Muscle layer of duodenum (tissue), 2 donors: ENCODE measurements around the gene MSRB1.
"Not testable (repeated sequence)": the region's sequence is repeated elsewhere in the genome, so short reads cannot be mapped to it uniquely, and the experiment has no call there.

Experiments
- H3K27ac ChIP-seq: one replicate; pipeline ENCODE4 v1.7.0; 2013; ENCODE audit warnings: mild to moderate bottlenecking, low read length
- H3K27me3 ChIP-seq: one replicate; pipeline ENCODE4 v1.7.0; 2013; ENCODE audit warnings: low read depth, mild to moderate bottlenecking, control low read depth, low read length
- H3K36me3 ChIP-seq, 2 donors: one replicate each; pipeline ENCODE4 v1.7.0; 2013; ENCODE audit warnings: low read length in 2 of 2, control low read depth in 1 of 2, mild to moderate bottlenecking in 1 of 2; ENCODE audit not compliant: insufficient read depth in 2 of 2, control insufficient read depth in 1 of 2
- H3K4me1 ChIP-seq, 2 donors: one replicate each; pipeline ENCODE4 v1.7.0; 2013; ENCODE audit warnings: low read length in 2 of 2, mild to moderate bottlenecking in 2 of 2, control low read depth in 1 of 2, moderate library complexity in 1 of 2; ENCODE audit not compliant: insufficient read depth in 2 of 2, control insufficient read depth in 1 of 2
- H3K4me3 ChIP-seq, 2 donors: one replicate each; pipeline ENCODE4 v1.7.0; 2013; ENCODE audit warnings: low read length in 2 of 2, low read depth in 1 of 2, mild to moderate bottlenecking in 1 of 2
- H3K9me3 ChIP-seq, 2 donors: one replicate each; pipeline ENCODE4 v1.7.0; 2013; ENCODE audit warnings: low read length in 2 of 2, control low read depth in 1 of 2, mild to moderate bottlenecking in 1 of 2; ENCODE audit not compliant: control insufficient read depth in 1 of 2
- donor health status: healthy.

The MSRB1 gene

GRCh38 chr16:1958143-1958491, 15.1 kb upstream of the MSRB1 start:
- peaks cover 3 to 19% of the 10 kb centered on the region in 2 donors for H3K36me3 ChIP-seq
- H3K27ac ChIP-seq, H3K9me3 ChIP-seq, H3K27me3 ChIP-seq, H3K4me3 ChIP-seq: not testable (repeated sequence)
- peaks cover 5 to 21% of the 10 kb centered on the region in 2 donors for H3K4me1 ChIP-seq

GRCh38 chr16:1957434-1958142, 14.6 kb upstream of the MSRB1 start:
- not testable (repeated sequence) for H3K27me3 ChIP-seq, H3K4me3 ChIP-seq, H3K27ac ChIP-seq, H3K9me3 ChIP-seq
- Histone ChIP-seq H3K36me3 (peaks cover 0 to 14% of the 10 kb centered on the region in 2 donors), H3K4me1 (peaks cover 5 to 18% of the 10 kb centered on the region in 2 donors)

GRCh38 chr16:1953734-1954133, 10.7 kb upstream of the MSRB1 start:
- Histone ChIP-seq H3K4me3 (no peak overlapping the region), H3K4me1 (peaks cover 0 to 1% of the 10 kb centered on the region in 2 donors)

GRCh38 chr16:1950559-1950958, 7.6 kb upstream of the MSRB1 start:
- Histone ChIP-seq H3K27me3 (no peaks in the 10 kb centered on the region), H3K4me3 (no peak overlapping the region), H3K36me3 (no peaks in the 10 kb centered on the region), H3K4me1 (no peaks in the 10 kb centered on the region), H3K9me3 (no peaks in the 10 kb centered on the region), H3K27ac (no peak overlapping the region)

More at GRCh38 chr16:1953734-1954133, 10.7 kb upstream of the MSRB1 start:
- Histone ChIP-seq H3K9me3 (no peaks in the 10 kb centered on the region), H3K27me3 (no peaks in the 10 kb centered on the region), H3K36me3 (no peaks in the 10 kb centered on the region), H3K27ac (no peak overlapping the region)

GRCh38 chr16:1950047-1950446, 7.0 kb upstream of the MSRB1 start:
- Histone ChIP-seq H3K4me3 (no peak overlapping the region), H3K27me3 (no peaks in the 10 kb centered on the region), H3K27ac (no peak overlapping the region), H3K4me1 (no peaks in the 10 kb centered on the region), H3K36me3 (no peaks in the 10 kb centered on the region), H3K9me3 (no peaks in the 10 kb centered on the region)

GRCh38 chr16:1949507-1949906, 6.5 kb upstream of the MSRB1 start:
- Histone ChIP-seq H3K27me3 (no peaks in the 10 kb centered on the region), H3K9me3 (no peaks in the 10 kb centered on the region), H3K36me3 (no peaks in the 10 kb centered on the region), H3K4me3 (no peak overlapping the region), H3K27ac (no peak overlapping the region), H3K4me1 (no peaks in the 10 kb centered on the region)

- Histone ChIP-seq H3K4me3 (no peak overlapping the region), H3K4me1 (peaks cover under 1 to 5% of the 10 kb centered on the region in 2 donors), H3K9me3 (no peaks in the 10 kb centered on the region), H3K27me3 (no peaks in the 10 kb centered on the region), H3K36me3 (no peaks in the 10 kb centered on the region), H3K27ac (no peak overlapping the region)
Measured at GRCh38 chr16:1947369-1947670, 4.3 kb upstream of the MSRB1 start.

- H3K9me3 ChIP-seq: no peaks in the 10 kb centered on the region
- H3K36me3 ChIP-seq: no peaks in the 10 kb centered on the region
- no peak overlapping the region for H3K4me3 ChIP-seq
- peaks cover 6 to 11% of the 10 kb centered on the region in 2 donors for H3K4me1 ChIP-seq
- no peak overlapping the region for H3K27ac ChIP-seq
- H3K27me3 ChIP-seq: no peaks in the 10 kb centered on the region
Measured at GRCh38 chr16:1946495-1947368, 3.7 kb upstream of the MSRB1 start.

GRCh38 chr16:1945559-1946391, 2.8 kb upstream of the MSRB1 start:
- Histone ChIP-seq H3K36me3 (peaks cover 0 to 4% of the 10 kb centered on the region in 2 donors), H3K9me3 (no peaks in the 10 kb centered on the region), H3K4me3 (no peak overlapping the region), H3K27ac (no peak overlapping the region), H3K4me1 (peaks cover 10 to 15% of the 10 kb centered on the region in 2 donors), H3K27me3 (no peaks in the 10 kb centered on the region)

GRCh38 chr16:1944612-1945199, 1.7 kb upstream of the MSRB1 start:
- H3K4me3 ChIP-seq: no peak overlapping the region
- H3K27me3 ChIP-seq: no peaks in the 10 kb centered on the region
- no peaks in the 10 kb centered on the region for H3K9me3 ChIP-seq
- H3K27ac ChIP-seq: no peak overlapping the region
- peaks cover 0 to 12% of the 10 kb centered on the region in 2 donors for H3K36me3 ChIP-seq
- peaks cover 10 to 15% of the 10 kb centered on the region in 2 donors for H3K4me1 ChIP-seq
